HG02943 (cell line): ENCODE results near the gene PGGHG.

Experiments used
- ATAC-seq: cut with Tn5 transposase; IDR thresholded peaks from one replicate; pipeline ENCODE4 v1.9.1; 2021; ENCODE audit warnings: mild to moderate bottlenecking, low read depth, moderate library complexity; ENCODE audit not compliant: unreplicated experiment

Gene PGGHG

GRCh38 chr11:268716-269145 lies 20.2 kb upstream of the PGGHG start:
- peak; percentile 51 for ATAC-seq

GRCh38 chr11:269146-269890 lies 19.6 kb upstream of the PGGHG start:
- ATAC-seq = peak; percentile 60

GRCh38 chr11:270451-271318 lies 18.2 kb upstream of the PGGHG start:
- ATAC-seq = no peak

GRCh38 chr11:271319-271715 lies 17.6 kb upstream of the PGGHG start:
- ATAC-seq = no peak

GRCh38 chr11:272195-272930 lies 16.6 kb upstream of the PGGHG start:
- ATAC-seq = no peak

- no peak for ATAC-seq
These were observed 16.1 kb upstream of the PGGHG start for GRCh38 chr11:272931-273198.

GRCh38 chr11:276219-276618 lies 12.7 kb upstream of the PGGHG start:
- no peak for ATAC-seq

GRCh38 chr11:278001-278951 lies 10.7 kb upstream of the PGGHG start, which contains the start of gene NLRP6:
Gene NLRP6 (plus strand): TSS chr11:278407. CDS start chr11:278570, 163 bp downstream.
- no peak for ATAC-seq

- no peak for ATAC-seq
These were observed 9.6 kb upstream of the PGGHG start for GRCh38 chr11:279040-279965.

GRCh38 chr11:279966-280705 lies 8.8 kb upstream of the PGGHG start:
- ATAC-seq = no peak

- ATAC-seq = no peak
These were observed 8.0 kb upstream of the PGGHG start for GRCh38 chr11:280706-281485.

GRCh38 chr11:281486-282161 lies 7.3 kb upstream of the PGGHG start:
- ATAC-seq = no peak

- ATAC-seq = no peak
These were observed 6.8 kb upstream of the PGGHG start for GRCh38 chr11:282171-282570.

GRCh38 chr11:282630-283360 lies 6.1 kb upstream of the PGGHG start:
- ATAC-seq = no peak

- no peak for ATAC-seq
These were observed 5.4 kb upstream of the PGGHG start for GRCh38 chr11:283405-284104.
